Activated B cell treated with CpG ODN at 0.5 μM for 24 hours (primary cell): ENCODE results near the gene SPN. TPM values are rescaled to one million over a fixed set of nuclear protein-coding genes. Genes with fewer than 3 reads are reported as not detected.
A peak's percentile ranks its signal among the peaks of the same experiment; 100 is the strongest.

Experiments
- ATAC-seq: fragments of 200-7000 bp; cut with Tn5 transposase; one replicate; pipeline ENCODE4 v1.10.0; 2021; ENCODE audit warnings: low read depth, mild to moderate bottlenecking, moderate library complexity
- CTCF ChIA-PET: fragments of 350-600 bp; sonication (Branson Sonifier 250); formaldehyde crosslinking; loops from one replicate; lab custom pipeline; 2021; ENCODE audit warnings: antibody characterized with exemption; lab: Charles Lee
- POLR2A ChIA-PET: fragments of 350-600 bp; sonication (Branson Sonifier 250); formaldehyde crosslinking; loops from one replicate; lab custom pipeline; 2021; ENCODE audit warnings: antibody characterized with exemption; lab: Charles Lee
- DNase-seq: peaks from one replicate; pipeline ENCODE4 v3.0.0; 2022
- H3K27ac Mint-ChIP-seq: one replicate; pipeline ENCODE4 v1.8.0; 2020; ENCODE audit warnings: mixed read lengths
- H3K27me3 Mint-ChIP-seq: one replicate; pipeline ENCODE4 v1.8.0; 2021; ENCODE audit warnings: mixed read lengths
- H3K36me3 Mint-ChIP-seq: one replicate; pipeline ENCODE4 v1.8.0; 2021; ENCODE audit warnings: low read depth, mixed read lengths
- H3K4me1 Mint-ChIP-seq: one replicate; pipeline ENCODE4 v1.8.0; 2021; ENCODE audit warnings: mixed read lengths
- H3K4me3 Mint-ChIP-seq: one replicate; pipeline ENCODE4 v1.8.0; 2020; ENCODE audit warnings: mild to moderate bottlenecking, mixed read lengths
- H3K9me3 Mint-ChIP-seq: one replicate; pipeline ENCODE4 v1.8.0; 2020; ENCODE audit warnings: mixed read lengths
- CTCF ChIP-seq: fragments of 200-600 bp; IDR thresholded peaks from one replicate; pipeline ENCODE4 v1.8.0; 2022; ENCODE audit warnings: antibody characterized with exemption, mild to moderate bottlenecking
- intact Hi-C: fragments of 100-400 bp; cut with micrococcal nuclease; formaldehyde crosslinking; loops from one replicate; pipeline ENCODE4 v1.15.1; 2024
- total RNA-seq: library from RNA; stranded (reverse); gene quantifications from 2 replicates; pipeline ENCODE4 v1.2.3, GENCODE V29; 2022

Gene SPN
- total RNA-seq, 1 donor from 2014 or later: 2.4 TPM

GRCh38 chr16:29699324-29700219 lies 36.5 kb downstream of the SPN start:
- no peak for TF ChIP-seq CTCF
- intact Hi-C loops: loop anchor here (1.0 to 2.0 kb wide), 6 partner anchors 45 to 322 kb away; partner anchors contain the start of genes C16orf54, KIF22 and PAGR1
- H3K4me1 Mint-ChIP-seq: peaks cover 35% of the 10 kb centered on the region
- CTCF ChIA-PET: interaction anchor here (0.6 to 4.3 kb wide), 22 partner anchors 8 to 332 kb away, joined by 3 to 24 read pairs (median 5); partner anchors contain the start of genes KIF22, MAZ and PAGR1
- H3K36me3 Mint-ChIP-seq: no peaks in the 10 kb centered on the region
- no peak overlapping the region for H3K27ac Mint-ChIP-seq
- no peak overlapping the region for H3K4me3 Mint-ChIP-seq
- H3K9me3 Mint-ChIP-seq: peaks cover 11% of the 10 kb centered on the region
- POLR2A ChIA-PET: interaction anchor here (0.5 to 3.1 kb wide), 10 partner anchors 11 to 323 kb away, joined by 3 to 29 read pairs (median 5); partner anchors contain the start of genes C16orf92, KCTD13, MAZ and PAGR1
- no peak for DNase-seq
- H3K27me3 Mint-ChIP-seq: no peaks in the 10 kb centered on the region
- ATAC-seq: no peak

- Mint-ChIP-seq H3K27ac (peak overlapping the region; percentile 50), H3K27me3 (no peaks in the 10 kb centered on the region), H3K9me3 (peaks cover 11% of the 10 kb centered on the region), H3K4me1 (peaks cover 37% of the 10 kb centered on the region), H3K4me3 (no peak overlapping the region), H3K36me3 (no peaks in the 10 kb centered on the region)
- ChIA-PET POLR2A (interaction anchor here (0.5 to 3.1 kb wide), 12 partner anchors 10 to 1169 kb away, joined by 3 to 29 read pairs (median 5); partner anchors contain the start of genes C16orf92, KCTD13, MAZ and PAGR1), CTCF (interaction anchor here (0.5 to 4.3 kb wide), 24 partner anchors 9 to 331 kb away, joined by 3 to 24 read pairs (median 5); partner anchors contain the start of genes C16orf92, KIF22, MAZ and PAGR1)
- no peak for ATAC-seq
- intact Hi-C loops: loop anchor here (1.0 to 2.0 kb wide), 6 partner anchors 44 to 321 kb away; partner anchors contain the start of genes C16orf54, KIF22 and PAGR1
- DNase-seq: peak; percentile 54
- no peak for TF ChIP-seq CTCF
These were observed 37.4 kb downstream of the SPN start for GRCh38 chr16:29700253-29700987.

GRCh38 chr16:29701214-29701555 lies 38.1 kb downstream of the SPN start:
- CTCF ChIA-PET: interaction anchor here (0.7 to 4.3 kb wide), 22 partner anchors 13 to 331 kb away, joined by 3 to 24 read pairs (median 5); partner anchors contain the start of genes C16orf54, C16orf92, KIF22 and MAZ
- no peaks in the 10 kb centered on the region for H3K27me3 Mint-ChIP-seq
- peaks cover 37% of the 10 kb centered on the region for H3K4me1 Mint-ChIP-seq
- no peaks in the 10 kb centered on the region for H3K36me3 Mint-ChIP-seq
- POLR2A ChIA-PET: interaction anchor here (0.7 to 3.1 kb wide), 10 partner anchors 9 to 147 kb away, joined by 3 to 29 read pairs (median 6); partner anchors contain the start of genes KIF22, MAZ and PAGR1
- TF ChIP-seq CTCF: no peak
- ATAC-seq: no peak
- H3K9me3 Mint-ChIP-seq: peaks cover 11% of the 10 kb centered on the region
- no peak for DNase-seq
- intact Hi-C loops: loop anchor here (2.0 kb wide), 2 partner anchors 44 to 56 kb away; partner anchors contain the start of gene C16orf54
- no peak overlapping the region for H3K4me3 Mint-ChIP-seq
- H3K27ac Mint-ChIP-seq: peak overlapping the region; percentile 46

GRCh38 chr16:29702269-29702668 lies 39.2 kb downstream of the SPN start:
- ChIA-PET CTCF (interaction anchor here (0.9 to 4.3 kb wide), 14 partner anchors 10 to 271 kb away, joined by 3 to 24 read pairs (median 4); partner anchors contain the start of genes C16orf54, KIF22, MAZ and PAGR1), POLR2A (interaction anchor here (0.6 to 3.1 kb wide), 10 partner anchors 20 to 113 kb away, joined by 3 to 29 read pairs (median 5); partner anchors contain the start of genes C16orf54, KIF22, MAZ and PAGR1)
- Mint-ChIP-seq H3K4me3 (peak overlapping the region; percentile 74), H3K36me3 (no peaks in the 10 kb centered on the region), H3K27me3 (no peaks in the 10 kb centered on the region), H3K27ac (peak overlapping the region; percentile 90), H3K4me1 (peaks cover 37% of the 10 kb centered on the region), H3K9me3 (peaks cover 11% of the 10 kb centered on the region)
- TF ChIP-seq CTCF: no peak
- intact Hi-C loops: loop anchor here (1.0 kb wide), 1 partner anchor 8 kb away; no protein-coding TSS in a partner anchor
- DNase-seq (no peak), ATAC-seq (peak; percentile 29)
